Measurements from ENCODE around the gene TMEM222.
A peak's percentile ranks its signal among the peaks of the same experiment; 100 is the strongest.

Gene TMEM222

GRCh38 chr1:27346991-27347624, 25.1 kb downstream of the TMEM222 start:
- no peak for TF ChIP-seq SIN3A (IDR thresholded peaks at IDR 0.05; ENCODE audit: borderline replicate concordance, insufficient read depth, low read length)
- no peak for TF ChIP-seq FOXP2 (optimal IDR thresholded peaks at IDR 0.05; ENCODE audit: borderline replicate concordance, extremely low read depth, extremely low read length, insufficient read depth)
- TF ChIP-seq POLR2AphosphoS5 (IDR thresholded peaks at IDR 0.05; ENCODE audit: low read depth, low read length): no peak
- TF ChIP-seq REST (IDR thresholded peaks at IDR 0.05; ENCODE audit: insufficient read depth in 1 of 2, low read depth in 2 of 2, low read length in 2 of 2): no peak
- TF ChIP-seq TAF1 (IDR thresholded peaks at IDR 0.05; ENCODE audit: borderline replicate concordance, insufficient read depth, low read length): no peak

GRCh38 chr1:27348861-27349783, 27.2 kb downstream of the TMEM222 start:
- TF ChIP-seq TAF1 (IDR thresholded peaks at IDR 0.05; ENCODE audit: borderline replicate concordance, insufficient read depth, low read length): no peak
- no peak for TF ChIP-seq REST (IDR thresholded peaks at IDR 0.05; ENCODE audit: insufficient read depth in 1 of 2, low read depth in 2 of 2, low read length in 2 of 2)
- no peak for TF ChIP-seq SIN3A (IDR thresholded peaks at IDR 0.05; ENCODE audit: borderline replicate concordance, insufficient read depth, low read length)
- no peak for TF ChIP-seq FOXP2 (optimal IDR thresholded peaks at IDR 0.05; ENCODE audit: borderline replicate concordance, extremely low read depth, extremely low read length, insufficient read depth)
- no peak for TF ChIP-seq POLR2AphosphoS5 (IDR thresholded peaks at IDR 0.05; ENCODE audit: low read depth, low read length)

- TF ChIP-seq POLR2AphosphoS5 (IDR thresholded peaks at IDR 0.05; ENCODE audit: low read depth, low read length): no peak
- TF ChIP-seq FOXP2 (optimal IDR thresholded peaks at IDR 0.05; ENCODE audit: borderline replicate concordance, extremely low read depth, extremely low read length, insufficient read depth): peak; percentile 64
Measured at GRCh38 chr1:27349784-27350662, 28.1 kb downstream of the TMEM222 start.

GRCh38 chr1:27350663-27351540, 28.9 kb downstream of the TMEM222 start:
- no peak for TF ChIP-seq TAF1 (IDR thresholded peaks at IDR 0.05; ENCODE audit: borderline replicate concordance, insufficient read depth, low read length)
- TF ChIP-seq REST (IDR thresholded peaks at IDR 0.05; ENCODE audit: insufficient read depth in 1 of 2, low read depth in 2 of 2, low read length in 2 of 2): no peak
- no peak for TF ChIP-seq SIN3A (IDR thresholded peaks at IDR 0.05; ENCODE audit: borderline replicate concordance, insufficient read depth, low read length)
- TF ChIP-seq POLR2AphosphoS5 (IDR thresholded peaks at IDR 0.05; ENCODE audit: low read depth, low read length): no peak
- no peak for TF ChIP-seq FOXP2 (optimal IDR thresholded peaks at IDR 0.05; ENCODE audit: borderline replicate concordance, extremely low read depth, extremely low read length, insufficient read depth)

All from PFSK-1 (cell line).